ENCODE data around the gene PITX1. TPM values are rescaled to one million over a fixed set of nuclear protein-coding genes. Genes with fewer than 3 reads are reported as not detected.

PITX1 gene
- total RNA-seq, 1 donor from 2014 or later = 141 TPM

GRCh38 chr5:135035678-135036030, 1.6 kb upstream of the PITX1 start:
- TF ChIP-seq POLR2A (IDR thresholded peaks at IDR 0.05) (no peak), POLR2AphosphoS5 (IDR thresholded peaks at IDR 0.05; ENCODE audit: insufficient read depth in 1 of 2, low read depth in 1 of 2) (no peak), CTCF (IDR thresholded peaks at IDR 0.05) (no peak)
- H3K4me1 ChIP-seq = peaks cover 57% of the 10 kb centered on the region
- no peaks in the 10 kb centered on the region for H3K36me3 ChIP-seq
- DNase-seq (ENCODE audit: extremely low spot score in 2 of 2) = no peak
- intact Hi-C loops (cut with DNase I) = no loop called here
- peaks cover 20% of the 10 kb centered on the region for H3K27me3 ChIP-seq
- no peaks in the 10 kb centered on the region for H3K9me3 ChIP-seq
- H3K4me3 ChIP-seq = peak overlapping the region in 1 of 2 donors; percentile 57
- H3K27ac ChIP-seq = peak overlapping the region; percentile 95

GRCh38 chr5:135034963-135035677, 1.1 kb upstream of the PITX1 start:
- no peak for DNase-seq (ENCODE audit: extremely low spot score in 2 of 2)
- no peaks in the 10 kb centered on the region for H3K9me3 ChIP-seq
- H3K36me3 ChIP-seq = no peaks in the 10 kb centered on the region
- peaks cover 20% of the 10 kb centered on the region for H3K27me3 ChIP-seq
- intact Hi-C loops (cut with DNase I) = no loop called here
- H3K4me3 ChIP-seq = peak overlapping the region; percentile 43 to 57
- peaks cover 61% of the 10 kb centered on the region for H3K4me1 ChIP-seq
- TF ChIP-seq POLR2A (IDR thresholded peaks at IDR 0.05) (no peak), CTCF (IDR thresholded peaks at IDR 0.05) (no peak), POLR2AphosphoS5 (IDR thresholded peaks at IDR 0.05; ENCODE audit: insufficient read depth in 1 of 2, low read depth in 1 of 2) (no peak)
- H3K27ac ChIP-seq = peak overlapping the region; percentile 95

- Histone ChIP-seq H3K27me3 (peaks cover 20% of the 10 kb centered on the region), H3K4me3 (peak overlapping the region; percentile 43 to 57), H3K4me1 (peaks cover 54% of the 10 kb centered on the region), H3K9me3 (no peaks in the 10 kb centered on the region), H3K36me3 (no peaks in the 10 kb centered on the region), H3K27ac (peak overlapping the region; percentile 95)
- TF ChIP-seq CTCF (IDR thresholded peaks at IDR 0.05) = no peak
- TF ChIP-seq POLR2AphosphoS5 (IDR thresholded peaks at IDR 0.05; ENCODE audit: insufficient read depth in 1 of 2, low read depth in 1 of 2) = peak in 1 of 2 donors; percentile 22
- DNase-seq (ENCODE audit: extremely low spot score in 2 of 2) = no peak
- intact Hi-C loops (cut with DNase I) = no loop called here
These were observed 371 bp upstream of the PITX1 start for GRCh38 chr5:135034236-135034962.

GRCh38 chr5:135032999-135033861, 798 bp downstream of the PITX1 start:
- Histone ChIP-seq H3K4me3 (peak overlapping the region; percentile 43 to 57), H3K27ac (peak overlapping the region; percentile 95), H3K36me3 (no peaks in the 10 kb centered on the region), H3K9me3 (no peaks in the 10 kb centered on the region), H3K4me1 (peaks cover 44% of the 10 kb centered on the region), H3K27me3 (peaks cover 19% of the 10 kb centered on the region)
- intact Hi-C loops (cut with DNase I) = no loop called here
- no peak for DNase-seq (ENCODE audit: extremely low spot score in 2 of 2)
- TF ChIP-seq POLR2AphosphoS5 (IDR thresholded peaks at IDR 0.05; ENCODE audit: insufficient read depth in 1 of 2, low read depth in 1 of 2) (peak in 1 of 2 donors; percentile 36), POLR2A (IDR thresholded peaks at IDR 0.05) (no peak), CTCF (IDR thresholded peaks at IDR 0.05) (no peak)
